GM06990 (cell line): ENCODE results near the gene CD101.

Experiments used
- DNase-seq: peaks from one replicate; pipeline ENCODE4 v3.0.0-alpha.2; 2011; ENCODE audit not compliant: insufficient read length; ENCODE audit errors: extremely low read depth
- H3K27me3 ChIP-seq: replicated peaks from 2 replicates; pipeline ENCODE4 v1.6.0; 2011; ENCODE audit warnings: low read length; ENCODE audit not compliant: control insufficient read depth, insufficient read depth
- H3K36me3 ChIP-seq: 2 replicates; pipeline ENCODE4 v1.5.1; 2011; ENCODE audit warnings: low read length; ENCODE audit not compliant: control insufficient read depth, insufficient read depth
- H3K4me3 ChIP-seq: replicated peaks from 2 replicates; pipeline ENCODE4 v1.5.1; 2011; ENCODE audit warnings: low read depth, mild to moderate bottlenecking, control low read depth, low read length
- TF ChIP-seq, protein P1 (sequence below): IDR thresholded peaks from 2 replicates; pipeline ENCODE4 v1.5.1; 2011; ENCODE audit warnings: low read length, control low read depth, mild to moderate bottlenecking, inconsistent platforms; ENCODE audit not compliant: insufficient read depth, poor library complexity, severe bottlenecking

Gene CD101

DNA sequence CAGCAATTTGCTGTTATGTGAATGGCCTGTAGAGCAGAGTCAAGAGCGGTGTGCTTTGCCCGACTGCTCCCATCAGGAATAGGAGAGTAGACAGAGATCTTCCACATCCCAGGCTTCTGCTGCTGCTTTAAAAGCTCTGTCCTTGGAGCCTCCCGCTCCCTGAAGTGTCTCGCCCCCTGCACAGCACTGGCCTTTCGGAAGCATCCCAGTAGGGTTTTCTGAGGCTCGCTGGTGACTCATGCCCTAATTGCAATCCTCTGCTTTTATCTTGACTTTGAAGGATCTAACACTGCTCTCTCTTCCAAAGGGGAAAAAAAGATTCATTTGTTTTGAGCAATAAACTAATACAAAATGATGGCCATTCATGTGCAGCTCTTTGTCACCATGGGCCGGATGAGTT lies 13.3 kb upstream of the CD101 start:
- Histone ChIP-seq H3K27me3 (no peaks in the 10 kb centered on the region; the same call in 1 of the 2 replicates), H3K4me3 (no peak overlapping the region), H3K36me3 (no peaks in the 10 kb centered on the region)
- TF ChIP-seq, protein P1, sequence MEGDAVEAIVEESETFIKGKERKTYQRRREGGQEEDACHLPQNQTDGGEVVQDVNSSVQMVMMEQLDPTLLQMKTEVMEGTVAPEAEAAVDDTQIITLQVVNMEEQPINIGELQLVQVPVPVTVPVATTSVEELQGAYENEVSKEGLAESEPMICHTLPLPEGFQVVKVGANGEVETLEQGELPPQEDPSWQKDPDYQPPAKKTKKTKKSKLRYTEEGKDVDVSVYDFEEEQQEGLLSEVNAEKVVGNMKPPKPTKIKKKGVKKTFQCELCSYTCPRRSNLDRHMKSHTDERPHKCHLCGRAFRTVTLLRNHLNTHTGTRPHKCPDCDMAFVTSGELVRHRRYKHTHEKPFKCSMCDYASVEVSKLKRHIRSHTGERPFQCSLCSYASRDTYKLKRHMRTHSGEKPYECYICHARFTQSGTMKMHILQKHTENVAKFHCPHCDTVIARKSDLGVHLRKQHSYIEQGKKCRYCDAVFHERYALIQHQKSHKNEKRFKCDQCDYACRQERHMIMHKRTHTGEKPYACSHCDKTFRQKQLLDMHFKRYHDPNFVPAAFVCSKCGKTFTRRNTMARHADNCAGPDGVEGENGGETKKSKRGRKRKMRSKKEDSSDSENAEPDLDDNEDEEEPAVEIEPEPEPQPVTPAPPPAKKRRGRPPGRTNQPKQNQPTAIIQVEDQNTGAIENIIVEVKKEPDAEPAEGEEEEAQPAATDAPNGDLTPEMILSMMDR: no peak
- no peak for DNase-seq

DNA sequence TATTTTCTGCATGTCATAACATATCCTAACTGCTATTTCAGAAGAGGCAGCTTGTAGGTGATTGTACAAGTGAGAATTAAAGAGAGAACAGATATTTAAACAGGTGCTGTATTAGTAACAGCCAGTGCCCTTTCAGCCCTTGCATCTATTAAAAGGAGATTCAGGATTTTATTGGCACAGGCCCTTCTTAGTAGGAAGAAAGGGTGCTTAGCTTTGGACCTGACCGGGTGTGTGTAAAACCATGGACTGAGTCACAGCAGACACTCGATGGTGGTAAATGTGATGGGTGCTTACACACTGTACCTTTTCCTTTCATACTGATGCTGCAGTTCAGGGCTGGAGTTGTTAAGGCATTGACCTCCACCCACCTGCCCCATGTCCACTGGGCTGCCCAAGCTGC lies 12.7 kb upstream of the CD101 start:
- Histone ChIP-seq H3K27me3 (no peaks in the 10 kb centered on the region; the same call in 1 of the 2 replicates), H3K4me3 (no peak overlapping the region), H3K36me3 (no peaks in the 10 kb centered on the region)
- no peak for DNase-seq
- TF ChIP-seq, protein P1: no peak

- Histone ChIP-seq H3K36me3 (no peaks in the 10 kb centered on the region), H3K4me3 (no peak overlapping the region), H3K27me3 (no peaks in the 10 kb centered on the region)
- TF ChIP-seq, protein P1: no peak
- DNase-seq: no peak
Measured at GRCh38 chr1:116989835-116990234, 11.7 kb upstream of the CD101 start.

GRCh38 chr1:116990612-116991151 lies 10.9 kb upstream of the CD101 start:
- H3K36me3 ChIP-seq: no peaks in the 10 kb centered on the region
- no peak overlapping the region for H3K4me3 ChIP-seq
- TF ChIP-seq, protein P1: no peak
- no peaks in the 10 kb centered on the region for H3K27me3 ChIP-seq
- DNase-seq: no peak

DNA sequence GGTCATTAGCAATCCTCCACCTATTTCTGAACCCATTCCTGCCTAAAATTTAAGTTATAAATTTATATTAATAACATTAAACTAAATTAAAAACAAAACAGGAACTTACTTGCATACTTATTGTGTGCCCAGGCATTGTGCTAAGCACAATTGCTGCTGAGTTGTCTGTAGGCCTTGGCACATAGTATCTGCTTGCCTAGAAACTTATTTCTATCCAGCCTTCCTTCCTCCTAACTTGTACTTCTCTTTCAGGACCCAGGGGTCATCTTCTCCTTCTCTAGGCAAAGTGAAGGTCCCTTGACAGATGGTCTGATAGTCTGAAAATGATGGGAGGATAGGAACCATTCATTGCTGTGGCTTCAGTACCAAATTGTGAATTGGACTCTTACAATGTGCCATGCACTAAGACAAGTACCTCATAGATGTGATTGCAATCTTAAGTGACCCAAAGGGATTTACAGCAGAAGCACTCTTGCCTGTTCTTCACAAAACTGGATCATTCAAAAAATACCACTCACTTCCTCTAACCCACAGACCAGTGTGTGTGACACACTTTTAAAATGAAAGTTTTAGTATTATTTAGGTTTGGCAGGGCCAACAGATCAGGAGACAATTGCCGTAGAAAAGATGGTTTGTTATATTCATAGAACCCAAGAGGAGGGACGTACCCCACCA lies 10.3 kb upstream of the CD101 start:
- H3K27me3 ChIP-seq: no peaks in the 10 kb centered on the region
- H3K36me3 ChIP-seq: no peaks in the 10 kb centered on the region
- no peak for DNase-seq
- TF ChIP-seq, protein P1: no peak
- H3K4me3 ChIP-seq: no peak overlapping the region

DNA sequence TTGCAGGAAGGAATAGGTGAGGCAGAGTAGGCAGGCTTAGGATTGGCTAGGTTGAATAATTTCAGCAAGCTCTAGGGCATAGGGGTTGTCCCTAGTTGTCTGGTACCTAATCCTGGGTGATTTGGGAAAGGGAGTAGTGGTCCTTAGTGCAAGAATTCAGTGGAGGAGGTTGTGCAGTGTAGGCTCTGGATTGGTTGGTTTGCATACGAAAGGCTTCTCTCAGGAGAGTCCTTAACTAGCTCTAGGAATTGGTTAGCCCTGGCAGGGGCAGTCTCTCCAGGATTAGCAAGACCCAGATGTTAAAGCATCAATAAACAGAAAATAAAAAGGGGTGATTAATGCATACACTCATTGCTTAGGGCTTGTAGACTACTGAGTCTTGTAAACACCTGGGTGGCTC lies 9.6 kb upstream of the CD101 start:
- Histone ChIP-seq H3K4me3 (no peak overlapping the region), H3K36me3 (no peaks in the 10 kb centered on the region), H3K27me3 (no peaks in the 10 kb centered on the region)
- TF ChIP-seq, protein P1: no peak
- no peak for DNase-seq
